GM21390 (cell line): ENCODE results near the gene ELK1.
"Not testable (repeated sequence)": the region's sequence is repeated elsewhere in the genome, so short reads cannot be mapped to it uniquely, and the experiment has no call there.

Source experiments
- ATAC-seq: cut with Tn5 transposase; IDR thresholded peaks from one replicate; pipeline ENCODE4 v1.9.1; 2021; ENCODE audit not compliant: unreplicated experiment

ELK1 gene

GRCh38 chrX:47612418-47612817 lies 37.9 kb downstream of the ELK1 start:
- no peak for ATAC-seq

- ATAC-seq, result no peak
Measured at GRCh38 chrX:47611926-47612325, 38.4 kb downstream of the ELK1 start.

GRCh38 chrX:47611489-47611888 lies 38.9 kb downstream of the ELK1 start:
- no peak for ATAC-seq

- no peak for ATAC-seq
Measured at GRCh38 chrX:47610511-47610910, 39.9 kb downstream of the ELK1 start.

- ATAC-seq, result no peak
Measured at GRCh38 chrX:47608130-47608810, 42.1 kb downstream of the ELK1 start.

GRCh38 chrX:47607091-47607490 lies 43.3 kb downstream of the ELK1 start:
- no peak for ATAC-seq

- no peak for ATAC-seq
Measured at GRCh38 chrX:47605024-47605423, 45.3 kb downstream of the ELK1 start.

GRCh38 chrX:47603125-47603524 lies 47.2 kb downstream of the ELK1 start:
- ATAC-seq, result not testable (repeated sequence)

- ATAC-seq, result no peak
Measured at GRCh38 chrX:47597222-47597621, 53.1 kb downstream of the ELK1 start.

GRCh38 chrX:47596256-47596655 lies 54.1 kb downstream of the ELK1 start:
- ATAC-seq, result no peak

- ATAC-seq, result no peak
Measured at GRCh38 chrX:47595716-47596251, 54.6 kb downstream of the ELK1 start.

GRCh38 chrX:47593522-47593921 lies 56.8 kb downstream of the ELK1 start:
- ATAC-seq, result no peak

GRCh38 chrX:47590984-47591383 lies 59.4 kb downstream of the ELK1 start:
- no peak for ATAC-seq

- ATAC-seq, result no peak
Measured at GRCh38 chrX:47587906-47588735, 62.2 kb downstream of the ELK1 start.

GRCh38 chrX:47587091-47587891 lies 63.1 kb downstream of the ELK1 start:
- no peak for ATAC-seq

- no peak for ATAC-seq
Measured at GRCh38 chrX:47586043-47586787, 64.1 kb downstream of the ELK1 start.
